Amniotic epithelial cell (primary cell): ENCODE data around the gene EXOC7.

Source experiments
- DNase-seq: peaks from one replicate; pipeline ENCODE4 v3.0.0-alpha.2; 2010; ENCODE audit warnings: low read depth

EXOC7 gene

GRCh38 chr17:76122431-76123190 is 19.0 kb upstream of the EXOC7 start:
- DNase-seq = no peak

GRCh38 chr17:76121932-76122430 is 18.4 kb upstream of the EXOC7 start:
- DNase-seq = peak; percentile 31

GRCh38 chr17:76120658-76121008 is 17.0 kb upstream of the EXOC7 start:
- no peak for DNase-seq

- DNase-seq = no peak
These were observed 16.1 kb upstream of the EXOC7 start for GRCh38 chr17:76119409-76120371.

- no peak for DNase-seq
These were observed 11.7 kb upstream of the EXOC7 start for GRCh38 chr17:76115138-76115754.

- DNase-seq = peak; percentile 45
These were observed 8.4 kb upstream of the EXOC7 start for GRCh38 chr17:76111956-76112355.

- DNase-seq = no peak
These were observed 3.9 kb upstream of the EXOC7 start for GRCh38 chr17:76107509-76107908.

GRCh38 chr17:76106703-76107102 is 3.1 kb upstream of the EXOC7 start:
- DNase-seq = no peak

GRCh38 chr17:76104896-76105231 is 1.3 kb upstream of the EXOC7 start:
- no peak for DNase-seq

GRCh38 chr17:76104140-76104895 is 731 bp upstream of the EXOC7 start:
- DNase-seq = no peak

- DNase-seq = no peak
These were observed 678 bp downstream of the EXOC7 start for GRCh38 chr17:76102944-76103273.

GRCh38 chr17:76097716-76098295 is 5.8 kb downstream of the EXOC7 start:
- DNase-seq = no peak

GRCh38 chr17:76095943-76096342 is 7.6 kb downstream of the EXOC7 start:
- no peak for DNase-seq

- DNase-seq = no peak
These were observed 9.5 kb downstream of the EXOC7 start for GRCh38 chr17:76094046-76094445.

GRCh38 chr17:76092526-76093413 is 10.8 kb downstream of the EXOC7 start:
- no peak for DNase-seq

- DNase-seq = no peak
These were observed 11.9 kb downstream of the EXOC7 start for GRCh38 chr17:76091526-76092286.

GRCh38 chr17:76090517-76091129 is 13.0 kb downstream of the EXOC7 start:
- no peak for DNase-seq

GRCh38 chr17:76089680-76090516 is 13.7 kb downstream of the EXOC7 start:
- DNase-seq = no peak
